PC-9 (cell line): Measurements from ENCODE around the gene ANGPTL2. TPM values are rescaled to one million over a fixed set of nuclear protein-coding genes. Genes with fewer than 3 reads are reported as not detected.

ENCODE experiments used
- BruUV-seq: library from RNA; stranded (reverse); fragments of 400-500 nt; replicated peaks from 2 replicates; lab custom pipeline; 2021; lab: Mats Ljungman, UMichigan
- CTCF ChIA-PET: fragments of 300-600 bp; sonication (Branson Sonifier 250); formaldehyde crosslinking; loops from one replicate; lab custom pipeline; 2022; ENCODE audit warnings: antibody characterized with exemption; lab: Charles Lee
- POLR2A ChIA-PET: fragments of 300-600 bp; sonication (Branson Sonifier 250); formaldehyde crosslinking; loops from one replicate; lab custom pipeline; 2022; ENCODE audit warnings: antibody characterized with exemption; ENCODE audit not compliant: unreplicated experiment; lab: Charles Lee
- DNase-seq, 2 experiments: peaks; one replicate each; pipeline versions ENCODE4 v3.0.0 to v3.0.0-alpha.2; 2015 to 2022; ENCODE audit warnings: mixed read lengths in 1 of 2
- H2AFZ ChIP-seq: fragments of 200-600 bp; sonication (generic); 2 replicates; pipeline ENCODE4 v1.8.1; 2017; ENCODE audit warnings: antibody characterized with exemption
- H3F3A ChIP-seq: fragments of 200-600 bp; sonication (generic); 2 replicates; pipeline ENCODE4 v1.8.1; 2017; ENCODE audit warnings: antibody characterized with exemption, mild to moderate bottlenecking, low read depth; ENCODE audit not compliant: insufficient read depth
- H3K27ac ChIP-seq: fragments of 200-600 bp; sonication (generic); 2 replicates; pipeline ENCODE4 v1.6.1; 2016; ENCODE audit warnings: mixed run types
- H3K27me3 ChIP-seq: fragments of 200-600 bp; sonication (generic); 2 replicates; pipeline ENCODE4 v1.6.1; 2016; ENCODE audit warnings: low read depth, mixed run types; ENCODE audit not compliant: insufficient read depth
- H3K36me3 ChIP-seq: fragments of 200-600 bp; sonication (generic); 2 replicates; pipeline ENCODE4 v1.6.1; 2016; ENCODE audit warnings: low read depth, mixed run types
- H3K4me1 ChIP-seq: fragments of 200-600 bp; sonication (generic); replicated peaks from 2 replicates; pipeline ENCODE4 v1.6.1; 2016; ENCODE audit warnings: mixed run types; ENCODE audit not compliant: insufficient read depth
- H3K4me2 ChIP-seq: fragments of 200-600 bp; sonication (generic); 2 replicates; pipeline ENCODE4 v1.6.1; 2017; ENCODE audit warnings: mixed run types
- H3K4me3 ChIP-seq: fragments of 200-600 bp; sonication (generic); 2 replicates; pipeline ENCODE4 v1.6.1; 2016; ENCODE audit warnings: mixed run types
- H3K79me2 ChIP-seq: fragments of 200-600 bp; sonication (generic); 2 replicates; pipeline ENCODE4 v1.6.1; 2017; ENCODE audit warnings: low read depth, mixed run types
- H3K9me2 ChIP-seq: fragments of 200-600 bp; sonication (generic); 2 replicates; pipeline ENCODE4 v1.8.1; 2017; ENCODE audit warnings: mild to moderate bottlenecking; ENCODE audit not compliant: insufficient read depth
- H3K9me3 ChIP-seq: fragments of 200-600 bp; sonication (generic); 2 replicates; pipeline ENCODE4 v1.8.1; 2016; ENCODE audit warnings: low read depth; ENCODE audit not compliant: insufficient read depth
- H4K20me1 ChIP-seq: fragments of 200-600 bp; sonication (generic); 2 replicates; pipeline ENCODE4 v1.8.1; 2017; ENCODE audit not compliant: insufficient read depth
- EZH2 ChIP-seq: fragments of 200-600 bp; sonication (generic); IDR thresholded peaks from 2 replicates; pipeline ENCODE4 v1.8.0; 2017; ENCODE audit warnings: antibody characterized with exemption, low read depth
- intact Hi-C: fragments of 100-400 bp; cut with micrococcal nuclease; formaldehyde crosslinking; loops from one replicate; pipeline ENCODE4 v1.10.0; 2022; ENCODE audit not compliant: unreplicated experiment
- total RNA-seq: library from RNA; stranded (reverse); gene quantifications from 2 replicates; pipeline ENCODE4 v1.2.3, GENCODE V29; 2021
- TF ChIP-seq, protein P1 (sequence below): fragments of 200-600 bp; sonication (generic); conservative IDR thresholded peaks from 2 replicates; pipeline ENCODE4 v1.6.1; 2017; ENCODE audit warnings: mixed run types, antibody characterized with exemption, mild to moderate bottlenecking, moderate library complexity

The ANGPTL2 gene
- total RNA-seq, 1 experiment from 2014 or later = 0.13 TPM

DNA sequence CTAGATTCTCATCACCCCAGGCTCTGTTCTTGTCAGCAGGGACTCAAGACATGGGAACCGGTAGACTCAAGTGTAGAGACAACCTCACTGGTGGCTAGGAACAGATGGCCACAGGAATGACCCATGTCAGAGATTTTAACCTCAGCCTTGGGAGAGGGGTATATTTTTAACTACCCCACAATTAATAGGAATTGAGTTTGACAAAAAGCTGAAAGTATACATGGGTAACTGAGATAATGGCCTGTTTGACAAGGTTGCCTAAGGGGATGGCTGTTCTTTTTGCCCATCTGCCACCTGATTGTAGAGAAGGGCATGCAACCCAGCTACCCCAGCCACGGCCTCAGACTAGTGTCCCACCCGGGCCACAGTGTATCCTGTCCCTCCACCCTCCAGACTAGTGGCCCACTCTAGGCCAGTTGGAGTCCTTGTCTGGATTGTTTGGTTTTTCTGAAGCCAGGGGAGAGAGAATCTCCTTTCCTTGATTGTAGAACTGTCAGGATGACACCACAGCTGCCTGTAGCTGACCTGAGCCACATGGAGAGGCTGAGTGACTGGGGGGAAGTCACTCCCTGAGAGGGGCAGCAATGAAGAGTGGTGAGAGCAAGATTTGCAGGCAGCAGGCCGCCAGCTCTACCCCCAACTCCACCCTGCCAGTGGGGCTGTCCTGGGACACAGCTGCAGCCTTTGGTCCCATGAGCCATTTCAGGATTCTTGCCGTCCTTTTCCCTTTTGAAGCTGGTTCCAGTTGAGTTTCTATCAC lies 14.6 kb upstream of the ANGPTL2 start:
- no peak overlapping the region for H2AFZ ChIP-seq
- no peaks in the 10 kb centered on the region for H4K20me1 ChIP-seq
- BruUV-seq = no TSS peak
- intact Hi-C loops = no loop called here
- no peaks in the 10 kb centered on the region for H3K9me2 ChIP-seq
- peaks cover 10% of the 10 kb centered on the region for H3K4me1 ChIP-seq
- no peaks in the 10 kb centered on the region for H3K9me3 ChIP-seq
- H3K4me3 ChIP-seq = no peak overlapping the region
- no peaks in the 10 kb centered on the region for H3K27me3 ChIP-seq
- peaks cover 4% of the 10 kb centered on the region; the same call in 1 of the 2 replicates for H3F3A ChIP-seq
- H3K4me2 ChIP-seq = no peak overlapping the region
- H3K27ac ChIP-seq = no peak overlapping the region
- ChIA-PET POLR2A (no interaction called here), CTCF (interaction anchor here (0.9 kb wide), 1 partner anchor 92 kb away, joined by 4 read pairs; no protein-coding TSS in a partner anchor)
- DNase-seq = no peak
- no peaks in the 10 kb centered on the region for H3K36me3 ChIP-seq
- TF ChIP-seq, protein P1, sequence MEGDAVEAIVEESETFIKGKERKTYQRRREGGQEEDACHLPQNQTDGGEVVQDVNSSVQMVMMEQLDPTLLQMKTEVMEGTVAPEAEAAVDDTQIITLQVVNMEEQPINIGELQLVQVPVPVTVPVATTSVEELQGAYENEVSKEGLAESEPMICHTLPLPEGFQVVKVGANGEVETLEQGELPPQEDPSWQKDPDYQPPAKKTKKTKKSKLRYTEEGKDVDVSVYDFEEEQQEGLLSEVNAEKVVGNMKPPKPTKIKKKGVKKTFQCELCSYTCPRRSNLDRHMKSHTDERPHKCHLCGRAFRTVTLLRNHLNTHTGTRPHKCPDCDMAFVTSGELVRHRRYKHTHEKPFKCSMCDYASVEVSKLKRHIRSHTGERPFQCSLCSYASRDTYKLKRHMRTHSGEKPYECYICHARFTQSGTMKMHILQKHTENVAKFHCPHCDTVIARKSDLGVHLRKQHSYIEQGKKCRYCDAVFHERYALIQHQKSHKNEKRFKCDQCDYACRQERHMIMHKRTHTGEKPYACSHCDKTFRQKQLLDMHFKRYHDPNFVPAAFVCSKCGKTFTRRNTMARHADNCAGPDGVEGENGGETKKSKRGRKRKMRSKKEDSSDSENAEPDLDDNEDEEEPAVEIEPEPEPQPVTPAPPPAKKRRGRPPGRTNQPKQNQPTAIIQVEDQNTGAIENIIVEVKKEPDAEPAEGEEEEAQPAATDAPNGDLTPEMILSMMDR = no peak
- no peak for TF ChIP-seq EZH2
- no peaks in the 10 kb centered on the region for H3K79me2 ChIP-seq

DNA sequence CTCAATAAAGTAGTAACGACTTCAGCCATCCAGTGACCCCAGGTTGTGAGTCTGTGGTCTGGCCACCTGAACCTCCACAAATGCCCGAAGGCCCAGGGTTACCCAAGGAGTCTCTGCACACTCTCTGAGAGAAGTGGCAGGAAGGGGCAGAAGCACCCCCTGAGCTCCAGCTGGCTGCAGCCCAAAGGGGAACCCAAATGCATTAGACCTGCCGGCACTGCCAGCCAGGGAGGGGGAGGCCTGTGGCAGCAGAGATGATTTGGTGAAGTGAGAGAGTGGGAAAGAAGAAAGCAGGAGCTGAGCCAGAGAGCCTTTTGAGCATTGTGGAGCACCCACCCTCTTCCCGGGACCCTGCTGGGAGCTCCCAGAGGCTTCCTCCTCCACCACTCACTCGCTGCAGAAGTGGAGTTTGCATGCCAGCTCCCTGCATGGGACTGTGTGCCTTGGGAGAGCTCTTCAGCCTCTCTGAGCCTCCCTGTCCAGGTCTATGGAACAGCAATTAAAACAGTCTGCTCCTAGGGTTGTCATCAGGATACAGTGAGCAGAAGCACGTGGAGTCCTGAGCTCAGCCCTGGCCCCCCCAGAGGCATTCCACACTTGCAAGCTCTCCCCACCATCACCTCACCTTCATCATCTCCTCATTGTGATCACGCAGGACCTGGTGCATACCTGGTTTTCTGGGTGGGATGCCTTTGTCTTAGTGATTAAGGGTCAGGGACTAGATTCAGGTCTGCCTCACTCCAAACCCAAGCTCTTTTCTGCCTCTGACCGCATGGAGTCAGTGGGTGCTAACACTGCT lies 13.8 kb upstream of the ANGPTL2 start:
- ChIA-PET CTCF (interaction anchor here (0.9 kb wide), 1 partner anchor 91 kb away, joined by 4 read pairs; no protein-coding TSS in a partner anchor), POLR2A (no interaction called here)
- H4K20me1 ChIP-seq = no peaks in the 10 kb centered on the region

DNA sequence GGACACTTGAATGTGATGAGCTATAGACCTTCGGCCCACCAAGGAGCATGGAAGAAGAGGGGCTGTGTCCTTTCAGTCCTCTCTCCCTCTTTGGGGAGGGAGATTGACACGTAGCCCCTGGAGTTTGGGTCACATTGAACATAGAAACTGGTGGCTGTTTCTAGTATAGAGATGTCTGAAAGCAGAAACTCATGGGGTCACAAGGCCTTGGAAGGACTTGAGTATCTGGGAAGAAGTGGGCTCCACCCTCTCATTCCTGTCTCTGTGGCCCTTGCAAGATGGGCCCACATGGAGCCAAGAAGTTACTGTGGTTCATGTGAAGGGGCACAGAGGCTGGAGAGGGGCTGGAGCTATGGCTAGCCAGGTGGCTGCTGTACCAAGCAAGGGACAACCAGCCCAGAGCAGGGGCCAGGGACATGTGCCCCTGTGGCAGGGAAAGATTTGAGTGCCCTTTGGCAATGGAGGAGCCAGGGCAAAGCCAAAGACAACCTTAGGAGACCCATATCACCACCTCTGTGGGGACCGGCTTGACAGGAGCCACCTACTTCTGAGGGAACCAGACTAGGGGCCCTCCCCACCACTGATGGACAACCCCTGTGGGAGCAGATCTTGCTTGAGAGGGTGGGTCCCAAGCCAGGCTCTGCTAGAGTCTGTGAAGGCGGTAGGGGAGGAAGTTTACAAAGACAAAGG lies 12.8 kb upstream of the ANGPTL2 start:
- BruUV-seq = no TSS peak
- H3K36me3 ChIP-seq = no peaks in the 10 kb centered on the region
- no peak overlapping the region for H3K4me2 ChIP-seq
- H3K79me2 ChIP-seq = no peaks in the 10 kb centered on the region
- no peaks in the 10 kb centered on the region for H3K27me3 ChIP-seq
- H3K27ac ChIP-seq = no peak overlapping the region
- no peaks in the 10 kb centered on the region for H3K9me2 ChIP-seq
- no peaks in the 10 kb centered on the region for H4K20me1 ChIP-seq
- intact Hi-C loops = no loop called here
- CTCF ChIA-PET = no interaction called here
- POLR2A ChIA-PET = no interaction called here
- H3K4me1 ChIP-seq = peaks cover 28% of the 10 kb centered on the region
- H2AFZ ChIP-seq = no peak overlapping the region
- H3K9me3 ChIP-seq = no peaks in the 10 kb centered on the region
- TF ChIP-seq, protein P1 = no peak
- no peak for TF ChIP-seq EZH2
- DNase-seq = no peak
- H3F3A ChIP-seq = peaks cover 23% of the 10 kb centered on the region
- H3K4me3 ChIP-seq = no peak overlapping the region

More for the DNA sequence above, 13.8 kb upstream of the ANGPTL2 start:
- no peaks in the 10 kb centered on the region for H3K36me3 ChIP-seq
- H3K9me3 ChIP-seq = no peaks in the 10 kb centered on the region
- intact Hi-C loops = no loop called here
- no peak for DNase-seq
- H3K4me1 ChIP-seq = peaks cover 17% of the 10 kb centered on the region
- H3K4me3 ChIP-seq = no peak overlapping the region
- no peaks in the 10 kb centered on the region for H3K27me3 ChIP-seq
- peaks cover 12% of the 10 kb centered on the region for H3F3A ChIP-seq
- H3K9me2 ChIP-seq = no peaks in the 10 kb centered on the region
- no peak overlapping the region for H3K27ac ChIP-seq
- H3K79me2 ChIP-seq = no peaks in the 10 kb centered on the region
- H3K4me2 ChIP-seq = no peak overlapping the region
- no TSS peak for BruUV-seq
- TF ChIP-seq, protein P1 = no peak
- no peak for TF ChIP-seq EZH2
- H2AFZ ChIP-seq = no peak overlapping the region
